ENCODE measurements around the gene APBB2.

APBB2 gene

GRCh38 chr4:40833212-40833611 lies 381.1 kb downstream of the APBB2 start:
- H3K4me3 ChIP-seq (replicated peaks in 1 of 2; ENCODE audit: low read depth in 2 of 2, low read length in 2 of 2) = no peak overlapping the region
- TF ChIP-seq, protein P1, sequence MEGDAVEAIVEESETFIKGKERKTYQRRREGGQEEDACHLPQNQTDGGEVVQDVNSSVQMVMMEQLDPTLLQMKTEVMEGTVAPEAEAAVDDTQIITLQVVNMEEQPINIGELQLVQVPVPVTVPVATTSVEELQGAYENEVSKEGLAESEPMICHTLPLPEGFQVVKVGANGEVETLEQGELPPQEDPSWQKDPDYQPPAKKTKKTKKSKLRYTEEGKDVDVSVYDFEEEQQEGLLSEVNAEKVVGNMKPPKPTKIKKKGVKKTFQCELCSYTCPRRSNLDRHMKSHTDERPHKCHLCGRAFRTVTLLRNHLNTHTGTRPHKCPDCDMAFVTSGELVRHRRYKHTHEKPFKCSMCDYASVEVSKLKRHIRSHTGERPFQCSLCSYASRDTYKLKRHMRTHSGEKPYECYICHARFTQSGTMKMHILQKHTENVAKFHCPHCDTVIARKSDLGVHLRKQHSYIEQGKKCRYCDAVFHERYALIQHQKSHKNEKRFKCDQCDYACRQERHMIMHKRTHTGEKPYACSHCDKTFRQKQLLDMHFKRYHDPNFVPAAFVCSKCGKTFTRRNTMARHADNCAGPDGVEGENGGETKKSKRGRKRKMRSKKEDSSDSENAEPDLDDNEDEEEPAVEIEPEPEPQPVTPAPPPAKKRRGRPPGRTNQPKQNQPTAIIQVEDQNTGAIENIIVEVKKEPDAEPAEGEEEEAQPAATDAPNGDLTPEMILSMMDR (IDR thresholded peaks at IDR 0.05; ENCODE audit: low read depth, low read length) = no peak
- no peak for DNase-seq (ENCODE audit: low read depth in 2 of 2)

DNA sequence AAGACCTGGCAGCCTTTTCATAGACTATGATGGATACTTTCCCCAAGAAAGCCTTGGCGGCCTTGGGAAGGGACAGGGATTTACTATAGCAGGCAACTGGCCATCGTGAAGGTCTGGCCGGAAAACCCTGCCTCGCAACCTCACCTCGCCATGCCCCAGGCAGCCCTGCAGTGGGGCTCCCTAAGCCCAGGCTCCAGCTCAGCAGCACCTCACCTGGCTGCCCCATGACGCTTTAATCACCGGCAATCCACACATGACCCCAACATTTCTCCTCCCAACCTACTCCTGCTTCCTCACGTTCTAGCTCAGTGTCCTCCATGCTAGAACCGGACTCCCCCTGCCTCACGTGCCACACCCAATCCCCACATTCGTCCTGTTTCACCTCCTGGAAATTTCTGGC lies 382.2 kb downstream of the APBB2 start:
- DNase-seq (ENCODE audit: low read depth in 2 of 2) = no peak
- TF ChIP-seq, protein P1 (IDR thresholded peaks at IDR 0.05; ENCODE audit: low read depth, low read length) = no peak
- no peak overlapping the region for H3K4me3 ChIP-seq (replicated peaks in 1 of 2; ENCODE audit: low read depth in 2 of 2, low read length in 2 of 2)

DNA sequence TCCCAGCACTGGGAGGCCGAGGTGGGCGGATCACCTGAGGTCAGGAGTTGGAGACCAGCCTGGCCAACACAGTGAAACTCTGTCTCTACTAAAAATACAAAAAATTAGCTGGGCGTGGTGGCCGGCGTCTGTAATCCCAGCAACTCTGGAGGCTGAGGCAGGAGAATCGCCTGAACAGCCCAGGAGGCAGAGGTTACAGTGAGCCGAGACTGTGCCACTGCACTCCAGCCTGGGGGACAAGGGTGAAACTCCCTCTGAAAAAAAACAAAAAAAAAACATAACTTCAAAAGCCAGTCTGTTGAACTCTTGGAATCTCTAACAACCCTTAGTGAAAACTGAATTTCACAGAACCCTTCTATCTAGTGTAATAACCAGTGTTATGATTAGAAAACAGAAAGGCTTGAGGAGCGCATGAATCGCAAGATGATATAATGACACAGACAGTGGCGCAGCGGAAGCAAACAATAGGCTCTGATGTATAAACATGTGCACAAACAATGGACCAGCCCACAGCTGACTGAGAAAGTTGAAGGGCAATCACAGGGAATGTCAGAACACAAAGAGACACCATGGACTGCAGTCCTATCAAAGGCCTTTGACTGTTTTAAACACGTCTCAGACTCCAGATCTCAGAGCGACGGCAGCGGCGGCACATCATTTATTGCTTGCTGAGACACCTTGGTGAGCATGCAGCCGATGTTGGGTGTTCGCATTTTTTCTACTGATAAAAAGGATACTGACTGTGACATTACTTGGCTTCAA lies 383.0 kb downstream of the APBB2 start:
- no peak for DNase-seq (ENCODE audit: low read depth in 2 of 2)
- H3K4me3 ChIP-seq (replicated peaks in 1 of 2; ENCODE audit: low read depth in 2 of 2, low read length in 2 of 2) = no peak overlapping the region

GRCh38 chr4:40829586-40829985 lies 384.8 kb downstream of the APBB2 start:
- H3K4me3 ChIP-seq (replicated peaks in 1 of 2; ENCODE audit: low read depth in 2 of 2, low read length in 2 of 2) = no peak overlapping the region
- no peak for DNase-seq (ENCODE audit: low read depth in 2 of 2)
- TF ChIP-seq, protein P1 (IDR thresholded peaks at IDR 0.05; ENCODE audit: low read depth, low read length) = no peak

More for the DNA sequence above, 383.0 kb downstream of the APBB2 start:
- TF ChIP-seq, protein P1 (IDR thresholded peaks at IDR 0.05; ENCODE audit: low read depth, low read length) = no peak

DNA sequence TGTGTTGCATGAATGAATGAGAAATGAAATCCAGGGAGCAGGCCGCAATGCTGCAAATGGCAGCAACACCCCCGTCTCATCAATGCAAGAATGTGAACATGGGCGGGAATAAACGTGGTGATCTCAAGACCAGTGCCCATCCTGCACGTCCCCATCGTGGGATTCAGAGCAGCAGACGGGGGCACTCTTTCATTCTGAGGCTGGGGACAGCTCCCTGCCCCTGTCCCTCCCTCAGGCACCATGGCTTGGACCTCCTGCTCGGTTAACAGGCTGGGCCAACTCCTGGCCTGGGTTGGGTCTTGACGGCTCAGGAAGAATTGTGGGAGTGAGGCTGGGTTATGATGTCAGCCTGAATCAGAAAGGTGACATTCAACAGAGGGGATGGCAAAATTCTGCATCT lies 385.7 kb downstream of the APBB2 start:
- TF ChIP-seq, protein P1 (IDR thresholded peaks at IDR 0.05; ENCODE audit: low read depth, low read length) = no peak
- no peak overlapping the region for H3K4me3 ChIP-seq (replicated peaks in 1 of 2; ENCODE audit: low read depth in 2 of 2, low read length in 2 of 2)
- DNase-seq (ENCODE audit: low read depth in 2 of 2) = no peak

DNA sequence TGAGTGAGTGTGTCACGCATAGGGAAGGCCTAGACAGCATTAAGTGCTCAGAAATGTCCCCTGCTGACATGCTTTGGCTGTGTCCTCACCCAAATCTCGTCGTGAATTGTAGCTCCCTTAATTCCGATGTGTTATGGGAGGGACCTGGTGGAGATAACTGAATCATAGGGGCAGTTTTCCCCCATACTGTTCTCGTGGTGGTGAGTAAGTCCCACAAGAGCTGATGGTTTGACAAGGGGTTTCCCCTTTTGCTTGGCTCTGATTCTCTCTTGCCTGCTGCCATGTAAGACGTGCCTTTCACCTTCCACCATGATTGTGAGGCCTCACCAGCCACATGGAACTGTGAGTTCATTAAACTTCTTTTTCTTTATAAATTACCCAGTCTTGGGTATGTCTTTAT lies 386.6 kb downstream of the APBB2 start:
- TF ChIP-seq, protein P1 (IDR thresholded peaks at IDR 0.05; ENCODE audit: low read depth, low read length) = no peak
- H3K4me3 ChIP-seq (replicated peaks in 1 of 2; ENCODE audit: low read depth in 2 of 2, low read length in 2 of 2) = no peak overlapping the region
- DNase-seq (ENCODE audit: low read depth in 2 of 2) = no peak

DNA sequence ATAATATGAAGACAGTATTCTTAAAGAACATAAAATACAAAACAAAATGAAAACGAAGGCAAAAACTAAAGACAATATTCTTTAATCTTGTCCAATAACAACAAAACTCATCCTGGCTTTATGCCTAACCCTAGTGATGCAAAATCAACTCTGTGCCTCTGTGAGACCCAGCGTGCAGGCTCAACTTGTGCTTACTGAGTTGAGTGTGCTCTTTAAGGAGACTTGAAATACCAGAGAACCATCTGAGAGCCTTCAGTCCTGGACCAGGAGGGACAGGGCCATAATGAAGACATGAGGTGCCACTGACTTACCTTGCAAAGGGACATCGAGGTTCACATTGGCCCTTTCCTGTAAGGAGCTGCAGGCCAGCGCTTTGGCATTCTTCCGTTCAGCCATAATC lies 387.5 kb downstream of the APBB2 start:
- no peak overlapping the region for H3K4me3 ChIP-seq (replicated peaks in 1 of 2; ENCODE audit: low read depth in 2 of 2, low read length in 2 of 2)
- DNase-seq (ENCODE audit: low read depth in 2 of 2) = no peak
- TF ChIP-seq, protein P1 (IDR thresholded peaks at IDR 0.05; ENCODE audit: low read depth, low read length) = no peak
